Measurements from ENCODE around the gene NOL6.
"Not testable (repeated sequence)": the region's sequence is repeated elsewhere in the genome, so short reads cannot be mapped to it uniquely, and the experiment has no call there.

Gene NOL6

DNA sequence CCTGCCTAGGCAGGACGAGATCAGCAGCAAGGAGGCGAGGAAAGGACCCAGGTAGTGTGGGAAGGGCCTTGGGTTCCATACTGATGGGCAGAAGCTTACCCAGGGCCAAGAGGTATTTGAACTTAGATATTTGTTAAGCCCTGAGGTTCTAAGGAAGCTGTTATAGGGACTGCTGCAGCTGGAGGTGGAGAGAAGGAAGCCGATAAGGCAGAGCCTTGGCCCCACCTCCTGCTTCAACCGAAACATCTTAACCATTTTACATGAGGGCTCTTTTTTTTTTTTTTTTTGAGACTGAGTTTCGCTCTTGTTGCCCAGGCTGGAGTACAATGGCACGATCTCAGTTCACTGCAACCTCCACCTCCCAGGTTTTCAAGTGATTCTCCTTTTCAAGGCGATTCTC is 17.8 kb downstream of the NOL6 start:
- Histone ChIP-seq H3K4me3 (ENCODE audit: low read length) (peak overlapping the region; percentile 47), H3K36me3 (replicated peaks; ENCODE audit: insufficient read depth, low read length) (no peaks in the 10 kb centered on the region), H3K9me3 (replicated peaks; ENCODE audit: insufficient read depth, low read length) (no peaks in the 10 kb centered on the region), H3K79me2 (ENCODE audit: low read length) (peaks cover 17% of the 10 kb centered on the region; the same call in 1 of the 2 replicates), H3F3A (ENCODE audit: insufficient read depth, low read length) (peaks cover 64% of the 10 kb centered on the region), H2AFZ (ENCODE audit: low read length) (peak overlapping the region; percentile 70; the same call in 1 of the 2 replicates), H4K20me1 (ENCODE audit: insufficient read depth, low read length) (no peaks in the 10 kb centered on the region), H3K27ac (ENCODE audit: low read length) (peak overlapping the region; percentile 97), H3K4me2 (ENCODE audit: low read depth, low read length) (peak overlapping the region; percentile 95), H3K9ac (ENCODE audit: low read length) (peak overlapping the region; percentile 70), H3K4me1 (ENCODE audit: low read length) (peaks cover 62% of the 10 kb centered on the region), H3K9me2 (replicated peaks; ENCODE audit: insufficient read depth, low read length) (no peaks in the 10 kb centered on the region), H3K27me3 (replicated peaks; ENCODE audit: insufficient read depth, low read length) (no peaks in the 10 kb centered on the region)
- TF ChIP-seq, protein P1, sequence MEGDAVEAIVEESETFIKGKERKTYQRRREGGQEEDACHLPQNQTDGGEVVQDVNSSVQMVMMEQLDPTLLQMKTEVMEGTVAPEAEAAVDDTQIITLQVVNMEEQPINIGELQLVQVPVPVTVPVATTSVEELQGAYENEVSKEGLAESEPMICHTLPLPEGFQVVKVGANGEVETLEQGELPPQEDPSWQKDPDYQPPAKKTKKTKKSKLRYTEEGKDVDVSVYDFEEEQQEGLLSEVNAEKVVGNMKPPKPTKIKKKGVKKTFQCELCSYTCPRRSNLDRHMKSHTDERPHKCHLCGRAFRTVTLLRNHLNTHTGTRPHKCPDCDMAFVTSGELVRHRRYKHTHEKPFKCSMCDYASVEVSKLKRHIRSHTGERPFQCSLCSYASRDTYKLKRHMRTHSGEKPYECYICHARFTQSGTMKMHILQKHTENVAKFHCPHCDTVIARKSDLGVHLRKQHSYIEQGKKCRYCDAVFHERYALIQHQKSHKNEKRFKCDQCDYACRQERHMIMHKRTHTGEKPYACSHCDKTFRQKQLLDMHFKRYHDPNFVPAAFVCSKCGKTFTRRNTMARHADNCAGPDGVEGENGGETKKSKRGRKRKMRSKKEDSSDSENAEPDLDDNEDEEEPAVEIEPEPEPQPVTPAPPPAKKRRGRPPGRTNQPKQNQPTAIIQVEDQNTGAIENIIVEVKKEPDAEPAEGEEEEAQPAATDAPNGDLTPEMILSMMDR (IDR thresholded peaks at IDR 0.05; ENCODE audit: low read length) = no peak
- no peak for TF ChIP-seq EZH2phosphoT487 (IDR thresholded peaks at IDR 0.05; ENCODE audit: low read length)
- no peak for TF ChIP-seq EZH2 (optimal IDR thresholded peaks at IDR 0.05; ENCODE audit: low read depth, low read length)
- DNase-seq = peak; percentile 86

DNA sequence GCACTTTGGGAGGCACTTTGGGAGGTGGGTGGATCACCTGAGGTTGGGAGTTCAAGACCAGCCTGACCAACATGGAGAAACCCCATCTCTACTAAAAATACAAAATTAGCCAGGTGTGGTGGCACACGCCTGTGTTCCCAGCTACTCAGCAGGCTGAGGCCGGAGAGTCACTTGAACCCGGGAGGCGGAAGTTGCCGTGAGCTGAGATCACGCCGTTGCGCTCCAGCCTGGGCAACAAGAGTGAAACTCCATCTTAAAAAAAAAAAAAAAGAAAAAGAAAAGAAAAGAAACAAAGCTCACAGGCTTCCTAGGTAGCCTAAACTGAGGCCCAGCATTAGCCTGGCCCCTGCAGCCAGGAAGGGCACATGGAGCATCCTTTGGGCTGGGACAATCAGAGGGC is 18.3 kb downstream of the NOL6 start:
- Histone ChIP-seq H3K27ac (ENCODE audit: low read length) (peak overlapping the region; percentile 97), H3K79me2 (ENCODE audit: low read length) (peaks cover 17% of the 10 kb centered on the region; the same call in 1 of the 2 replicates), H3K9ac (ENCODE audit: low read length) (peak overlapping the region; percentile 70), H2AFZ (ENCODE audit: low read length) (peak overlapping the region; percentile 70; the same call in 1 of the 2 replicates), H3K4me2 (ENCODE audit: low read depth, low read length) (peak overlapping the region; percentile 95), H3K4me1 (ENCODE audit: low read length) (peaks cover 62% of the 10 kb centered on the region), H3F3A (ENCODE audit: insufficient read depth, low read length) (peaks cover 64% of the 10 kb centered on the region), H3K4me3 (ENCODE audit: low read length) (peak overlapping the region; percentile 47)
- not testable (repeated sequence) for H3K9me2 ChIP-seq (replicated peaks; ENCODE audit: insufficient read depth, low read length); H3K27me3 ChIP-seq (replicated peaks; ENCODE audit: insufficient read depth, low read length); H4K20me1 ChIP-seq (ENCODE audit: insufficient read depth, low read length); H3K9me3 ChIP-seq (replicated peaks; ENCODE audit: insufficient read depth, low read length); H3K36me3 ChIP-seq (replicated peaks; ENCODE audit: insufficient read depth, low read length)
- peak; percentile 67 for DNase-seq

DNA sequence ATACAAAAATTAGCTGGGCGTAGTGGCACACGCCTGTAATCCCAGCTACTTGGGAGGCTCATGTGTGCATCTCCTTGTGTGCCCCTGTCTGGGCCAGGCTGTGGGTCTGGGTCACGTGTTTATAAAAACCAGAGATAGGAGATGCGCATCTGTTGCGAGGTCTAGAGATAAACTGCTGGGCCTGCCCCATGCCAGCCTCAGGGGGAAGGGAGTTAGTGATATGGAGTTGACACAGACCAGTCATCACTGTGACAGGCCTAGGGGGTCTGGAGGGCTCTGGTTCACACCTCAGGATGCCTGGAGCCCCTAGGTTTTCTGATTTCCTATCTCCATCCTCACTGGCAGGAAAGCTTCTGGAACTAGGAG is 19.1 kb downstream of the NOL6 start:
- peak; percentile 76 for DNase-seq
- H3K9me2 ChIP-seq (replicated peaks; ENCODE audit: insufficient read depth, low read length); H3K9me3 ChIP-seq (replicated peaks; ENCODE audit: insufficient read depth, low read length); H4K20me1 ChIP-seq (ENCODE audit: insufficient read depth, low read length); H3K27me3 ChIP-seq (replicated peaks; ENCODE audit: insufficient read depth, low read length); H3K36me3 ChIP-seq (replicated peaks; ENCODE audit: insufficient read depth, low read length); H3K4me3 ChIP-seq (ENCODE audit: low read length); H2AFZ ChIP-seq (ENCODE audit: low read length); H3K9ac ChIP-seq (ENCODE audit: low read length): not testable (repeated sequence)
- Histone ChIP-seq H3K4me2 (ENCODE audit: low read depth, low read length) (0 out of 2 replicates have a peak overlapping the region, but pooled peaks have one; percentile 9), H3K79me2 (ENCODE audit: low read length) (peaks cover 13% of the 10 kb centered on the region; the same call in 1 of the 2 replicates), H3K27ac (ENCODE audit: low read length) (peak overlapping the region; percentile 92), H3K4me1 (ENCODE audit: low read length) (peaks cover 59% of the 10 kb centered on the region), H3F3A (ENCODE audit: insufficient read depth, low read length) (peaks cover 64% of the 10 kb centered on the region)

DNA sequence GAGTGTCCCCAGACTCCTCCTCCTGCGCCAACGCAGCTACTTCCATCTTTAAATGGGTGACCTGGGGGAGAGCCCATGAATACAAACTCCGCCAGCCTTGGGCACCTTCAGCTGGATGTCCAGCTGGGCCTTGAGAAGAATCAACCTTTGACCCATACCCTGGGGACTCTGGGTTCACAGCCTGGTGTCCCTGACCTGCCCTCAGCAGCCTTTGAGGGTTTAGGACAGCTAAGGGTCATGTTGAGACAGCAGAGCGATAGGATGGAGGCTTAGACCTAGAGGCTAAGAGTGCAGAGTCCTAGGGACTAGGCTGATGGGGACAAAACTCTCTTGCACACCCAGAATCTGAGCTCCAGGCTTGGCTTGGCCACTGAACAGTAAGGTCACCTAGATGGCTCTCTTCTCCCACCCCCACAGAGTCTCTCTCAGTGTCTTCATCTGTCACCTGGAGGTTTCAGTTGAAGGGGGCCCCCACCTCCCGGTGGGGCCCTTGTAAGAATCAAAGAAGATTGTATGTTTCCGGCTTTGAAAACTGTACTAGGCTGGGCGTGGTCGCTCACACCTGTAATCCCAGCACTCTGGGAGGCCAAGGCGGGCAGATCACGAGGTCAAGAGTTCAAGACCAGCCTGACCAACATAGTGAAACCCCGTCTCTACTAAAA is 19.6 kb downstream of the NOL6 start:
- Histone ChIP-seq H3K4me1 (ENCODE audit: low read length) (peaks cover 55% of the 10 kb centered on the region), H3K9ac (ENCODE audit: low read length) (peak overlapping the region; percentile 35; the same call in 1 of the 2 replicates), H3K4me3 (ENCODE audit: low read length) (no peak overlapping the region), H2AFZ (ENCODE audit: low read length) (peak overlapping the region; percentile 16; the same call in 1 of the 2 replicates), H3K79me2 (ENCODE audit: low read length) (peaks cover 13% of the 10 kb centered on the region; the same call in 1 of the 2 replicates), H3K4me2 (ENCODE audit: low read depth, low read length) (peak overlapping the region; percentile 30; the same call in 1 of the 2 replicates), H3K36me3 (replicated peaks; ENCODE audit: insufficient read depth, low read length) (no peaks in the 10 kb centered on the region), H4K20me1 (ENCODE audit: insufficient read depth, low read length) (no peaks in the 10 kb centered on the region), H3K9me3 (replicated peaks; ENCODE audit: insufficient read depth, low read length) (no peaks in the 10 kb centered on the region), H3F3A (ENCODE audit: insufficient read depth, low read length) (peaks cover 60% of the 10 kb centered on the region), H3K27me3 (replicated peaks; ENCODE audit: insufficient read depth, low read length) (no peaks in the 10 kb centered on the region), H3K9me2 (replicated peaks; ENCODE audit: insufficient read depth, low read length) (no peaks in the 10 kb centered on the region), H3K27ac (ENCODE audit: low read length) (peak overlapping the region; percentile 92)
- DNase-seq = peak; percentile 96
- TF ChIP-seq EZH2phosphoT487 (IDR thresholded peaks at IDR 0.05; ENCODE audit: low read length) (no peak), EZH2 (optimal IDR thresholded peaks at IDR 0.05; ENCODE audit: low read depth, low read length) (no peak)
- TF ChIP-seq, protein P1 (IDR thresholded peaks at IDR 0.05; ENCODE audit: low read length) = no peak
